Activated T-cell treated with anti-CD3 and anti-CD28 coated beads for 48 hours (primary cell): ENCODE results near the gene S100A6.

ENCODE experiments used
- DNase-seq: peaks from one replicate; pipeline ENCODE4 v3.0.0-alpha.2; 2020; ENCODE audit warnings: low read depth

The S100A6 gene

DNA sequence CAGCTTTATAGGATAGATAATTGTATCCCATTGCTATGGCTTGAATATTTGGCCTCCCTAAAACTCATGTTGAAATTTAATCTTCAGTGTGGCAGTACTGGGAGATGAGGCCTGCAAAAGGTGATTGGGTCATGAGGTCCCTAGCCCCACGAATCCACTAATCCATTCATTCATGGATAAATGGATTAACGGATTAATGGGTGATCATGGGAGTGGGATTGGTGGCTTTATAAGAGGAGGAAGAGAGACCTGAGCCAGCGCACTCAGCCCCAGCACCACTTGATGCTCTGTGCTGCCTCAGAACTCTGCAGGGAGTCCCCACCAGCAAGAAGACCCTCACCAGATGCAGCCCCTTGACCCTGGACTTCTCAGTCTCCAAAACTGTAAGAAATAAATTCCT, 32.0 kb downstream of the S100A6 start:
- DNase-seq: no peak

DNA sequence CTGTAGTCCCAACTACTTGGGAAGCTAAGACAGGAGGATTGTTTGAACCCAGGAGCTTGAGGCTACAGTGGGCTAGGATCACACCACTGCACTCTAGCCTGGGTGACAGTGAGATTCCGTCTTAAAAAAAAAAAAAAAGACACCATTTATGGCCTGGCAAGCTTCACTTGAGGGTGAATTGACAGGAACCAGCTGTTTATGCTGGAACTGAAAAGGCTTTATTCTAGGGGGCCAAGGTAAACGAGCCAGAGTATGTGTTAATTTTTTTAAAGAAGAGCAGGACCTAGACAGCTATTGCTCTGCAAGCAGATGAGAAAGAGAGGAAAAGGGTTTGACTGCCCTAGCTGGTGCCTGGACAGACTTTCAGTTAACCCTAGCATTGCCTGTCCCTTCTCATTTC, 37.0 kb downstream of the S100A6 start:
- no peak for DNase-seq

DNA sequence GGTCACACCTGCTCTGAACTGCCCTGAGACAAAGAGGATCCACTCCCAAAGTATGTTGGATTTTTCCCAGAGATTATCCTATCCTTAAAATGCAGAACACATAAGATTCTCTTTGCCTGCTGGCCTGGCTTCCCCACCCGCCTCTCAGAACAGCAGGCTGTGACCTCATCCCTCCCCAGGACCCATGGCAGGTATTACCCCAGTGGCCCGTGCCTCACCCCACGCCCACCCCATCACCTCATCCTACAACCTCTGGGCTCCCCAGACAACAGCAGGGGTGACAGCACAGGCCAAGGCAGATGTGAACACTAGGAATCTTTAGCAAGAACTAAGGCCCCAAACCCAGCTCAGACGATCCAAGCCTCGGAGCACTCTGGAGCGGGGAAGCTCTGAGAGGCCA, 40.3 kb downstream of the S100A6 start:
- DNase-seq: no peak

DNA sequence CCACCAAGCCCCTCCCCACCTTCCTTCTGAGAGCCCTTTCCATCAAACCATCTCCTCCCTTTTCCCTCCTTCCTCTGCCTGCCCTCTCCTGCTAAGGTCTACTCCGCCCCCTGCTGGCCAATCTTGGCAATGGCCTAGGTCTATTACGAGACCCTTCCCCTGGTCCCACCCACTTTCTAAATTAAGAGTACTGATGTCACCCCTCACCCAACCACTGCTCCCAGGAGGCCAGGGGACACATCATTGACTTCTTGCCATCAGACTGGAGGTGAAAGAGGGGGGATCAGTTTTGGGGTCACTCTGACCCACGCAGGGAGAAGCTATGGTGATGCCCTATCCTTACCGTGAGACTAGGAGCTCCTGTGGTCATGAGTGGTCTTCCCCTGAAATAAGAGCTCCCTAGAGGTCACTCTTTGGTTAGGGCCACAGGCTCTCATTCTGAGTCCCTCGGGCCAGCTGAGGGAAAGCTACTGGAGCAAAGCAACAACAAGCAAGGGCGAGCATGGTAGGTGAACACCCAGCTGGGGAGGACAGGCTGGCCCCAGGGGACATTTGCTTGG, 40.7 kb downstream of the S100A6 start:
- peak; percentile 74 for DNase-seq

DNA sequence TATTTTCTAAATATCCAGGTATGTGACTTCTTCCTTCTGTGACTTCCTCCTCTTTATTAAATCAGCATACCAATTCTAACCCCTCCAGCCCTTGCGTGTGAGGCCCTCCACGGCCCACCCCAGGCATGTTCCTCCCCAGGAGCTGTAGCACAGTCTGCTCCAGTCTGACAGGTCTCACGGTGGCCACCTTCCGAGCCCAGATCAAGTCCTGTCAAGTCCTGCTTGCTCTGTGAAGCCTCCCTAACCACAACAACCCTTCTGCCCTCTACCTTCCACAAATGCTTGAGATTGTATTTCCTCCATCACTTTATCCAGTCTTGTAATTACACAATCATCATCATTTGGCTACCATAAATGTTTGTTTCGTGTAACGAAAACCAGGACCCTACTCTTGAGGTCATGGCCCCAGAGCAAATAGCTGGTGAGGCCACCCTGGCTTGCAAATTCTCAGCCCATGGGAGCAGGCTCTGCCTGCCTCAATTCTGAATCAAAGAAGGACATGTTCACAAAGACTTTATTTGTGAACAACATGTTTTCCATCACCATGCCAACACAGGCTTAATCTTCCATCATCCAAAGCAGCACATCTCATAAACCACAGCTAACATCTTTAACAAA, 42.3 kb downstream of the S100A6 start:
- no peak for DNase-seq

DNA sequence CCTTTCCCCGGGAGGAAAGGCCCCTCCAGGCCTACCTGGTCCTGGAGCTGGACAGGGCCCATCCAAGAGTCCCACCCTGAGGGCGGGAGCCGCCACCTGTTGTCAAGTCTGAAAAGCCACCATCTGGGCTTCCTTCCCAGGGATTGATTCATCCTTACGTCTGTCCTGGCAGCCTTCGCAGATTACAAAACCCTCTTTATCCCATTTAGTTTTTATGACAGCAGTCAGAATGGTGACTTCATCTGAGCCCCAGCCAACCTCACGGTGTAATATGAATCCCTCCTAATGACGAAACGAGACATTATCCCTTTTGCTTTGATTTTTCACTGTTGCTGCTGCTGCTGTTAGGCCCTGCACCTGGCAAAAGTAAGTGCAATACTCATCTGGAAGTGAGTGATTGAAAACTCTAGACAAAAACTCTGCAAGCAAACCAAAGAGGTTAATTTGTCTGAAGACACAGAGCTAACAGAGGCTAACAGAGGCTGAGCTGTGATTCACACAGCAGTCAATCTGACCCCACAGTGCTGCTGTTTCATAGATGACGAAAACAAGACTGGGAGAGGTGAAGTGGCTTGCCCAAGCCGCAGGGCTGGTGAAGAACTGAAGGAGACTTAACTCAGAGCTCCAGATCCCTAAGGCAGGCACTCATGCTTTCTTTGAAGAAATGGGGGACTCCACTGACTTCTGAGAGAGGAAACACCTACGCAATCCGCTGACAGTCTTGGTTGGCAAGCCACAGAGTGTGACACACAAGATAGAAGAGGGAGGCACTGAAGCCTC, 45.3 kb downstream of the S100A6 start:
- no peak for DNase-seq

DNA sequence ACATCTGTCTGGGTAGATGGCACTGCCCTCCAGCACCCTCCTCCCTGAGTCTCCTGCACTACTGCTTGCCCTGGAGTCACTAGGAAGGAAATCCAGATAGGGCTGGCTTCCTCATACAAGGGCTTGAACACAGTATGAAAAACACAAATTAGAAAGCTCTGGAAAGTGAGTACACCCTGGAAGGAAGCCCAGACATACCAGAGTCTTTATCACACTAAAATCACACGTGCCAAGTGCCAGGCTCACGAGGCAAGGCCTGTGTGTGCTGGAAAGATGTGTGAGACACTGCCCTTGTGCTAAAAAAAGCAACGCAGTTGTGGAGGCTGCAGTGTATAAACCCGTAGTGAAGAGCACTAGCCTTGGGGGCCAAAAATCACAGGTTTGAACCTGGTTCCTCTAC, 47.1 kb downstream of the S100A6 start:
- DNase-seq: no peak

DNA sequence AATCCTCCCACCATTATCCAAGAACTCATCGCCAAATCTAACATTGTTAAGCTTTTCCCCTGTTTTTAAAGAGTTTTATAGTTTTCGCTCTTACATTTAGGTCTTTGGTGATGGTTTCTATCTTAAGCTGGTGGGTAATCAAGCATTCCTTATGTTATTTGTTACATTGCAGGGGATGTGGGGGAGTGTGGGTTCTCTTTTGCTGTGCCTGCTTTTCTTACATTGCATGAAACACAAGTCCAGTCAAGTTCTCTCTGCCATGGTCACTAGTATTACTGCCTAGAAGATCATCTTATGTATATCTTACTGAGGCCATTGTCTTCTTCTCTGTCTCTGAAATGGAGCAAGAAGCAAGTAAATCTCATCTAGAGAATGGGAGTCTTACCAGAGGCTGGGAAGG, 48.1 kb downstream of the S100A6 start:
- DNase-seq: no peak

DNA sequence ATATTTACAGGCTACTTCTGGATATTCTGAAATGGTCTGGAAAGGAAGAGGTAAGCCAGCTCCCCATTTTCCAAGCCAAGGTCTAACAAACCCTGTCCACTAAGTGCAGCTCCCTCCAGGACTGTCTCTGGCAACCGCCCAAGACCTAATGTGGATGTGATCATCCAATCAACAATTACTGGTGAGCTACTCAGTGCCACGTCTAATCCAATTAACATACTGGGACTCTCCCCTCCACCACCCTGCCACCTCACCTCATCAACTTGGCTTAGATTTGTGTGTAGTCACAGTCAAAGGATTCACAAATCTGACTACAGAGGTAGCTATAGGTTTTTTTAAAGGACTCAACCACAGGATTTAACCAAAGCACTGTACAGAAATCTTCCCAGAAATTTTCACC, 49.9 kb downstream of the S100A6 start:
- no peak for DNase-seq
